SU-DHL-6 (cell line): Measurements from ENCODE around the gene APAF1.

Source experiments
- H2AFZ ChIP-seq: fragments of 200-600 bp; sonication (generic); 2 replicates; pipeline ENCODE4 v1.6.1; 2014; ENCODE audit warnings: low read depth, mild to moderate bottlenecking, moderate library complexity, mixed read lengths, antibody characterized with exemption, low read length; ENCODE audit not compliant: severe bottlenecking
- H3F3A ChIP-seq: fragments of 200-600 bp; shearing (Covaris generic); 2 replicates; pipeline ENCODE4 v1.6.0; 2016; ENCODE audit warnings: antibody characterized with exemption, mild to moderate bottlenecking; ENCODE audit not compliant: insufficient read depth
- H3K27ac ChIP-seq: fragments of 200-600 bp; sonication (generic); 2 replicates; pipeline ENCODE4 v1.5.1; 2016; ENCODE audit warnings: low read depth, mild to moderate bottlenecking, low read length, moderate library complexity, mixed read lengths
- H3K27me3 ChIP-seq: fragments of 200-600 bp; sonication (generic), shearing (Covaris generic); 2 replicates; pipeline ENCODE4 v1.6.0; 2014; ENCODE audit warnings: mild to moderate bottlenecking, low read length
- H3K36me3 ChIP-seq: fragments of 200-600 bp; sonication (generic); 2 replicates; pipeline ENCODE4 v1.6.1; 2014; ENCODE audit warnings: mild to moderate bottlenecking, low read length, mixed read lengths
- H3K4me2 ChIP-seq: fragments of 300-600, 200-600 bp; shearing (Covaris generic), sonication (generic); 2 replicates; pipeline ENCODE4 v1.6.0; 2014; ENCODE audit warnings: low read length, low read depth, mild to moderate bottlenecking; ENCODE audit not compliant: poor library complexity, severe bottlenecking
- H3K4me3 ChIP-seq: fragments of 200-600 bp; sonication (generic); 2 replicates; pipeline ENCODE4 v1.5.1; 2014; ENCODE audit warnings: antibody characterized with exemption, low read length, mild to moderate bottlenecking, mixed read lengths; ENCODE audit not compliant: insufficient read depth, poor library complexity, severe bottlenecking
- H3K79me2 ChIP-seq: fragments of 200-600 bp; sonication (generic); 2 replicates; pipeline ENCODE4 v1.6.1; 2014; ENCODE audit warnings: mild to moderate bottlenecking, low read length, moderate library complexity; ENCODE audit not compliant: insufficient read depth
- H3K9ac ChIP-seq: fragments of 200-600 bp; sonication (generic); 2 replicates; pipeline ENCODE4 v1.7.0; 2014; ENCODE audit warnings: mild to moderate bottlenecking, low read length
- H3K9me2 ChIP-seq: fragments of 200-600 bp; sonication (generic); replicated peaks from 2 replicates; pipeline ENCODE4 v1.6.1; 2014; ENCODE audit warnings: low read length; ENCODE audit not compliant: insufficient read depth
- H3K9me3 ChIP-seq: fragments of 200-600 bp; sonication (generic); 2 replicates; pipeline ENCODE4 v1.6.1; 2014; ENCODE audit warnings: low read length, mixed read lengths; ENCODE audit not compliant: insufficient read depth
- H4K20me1 ChIP-seq: fragments of 200-600 bp; sonication (generic); 2 replicates; pipeline ENCODE4 v1.6.1; 2014; ENCODE audit warnings: low read depth, mild to moderate bottlenecking, antibody characterized with exemption, low read length, moderate library complexity, mixed read lengths
- CTCF ChIP-seq: fragments of 200-600 bp; sonication (generic); IDR thresholded peaks from one replicate; pipeline ENCODE4 v1.5.1; 2017; ENCODE audit warnings: antibody characterized with exemption, mild to moderate bottlenecking, low read length, moderate library complexity; ENCODE audit not compliant: insufficient read depth, poor library complexity, severe bottlenecking
- EZH2phosphoT487 ChIP-seq: fragments of 200-600 bp; sonication (generic), shearing (Covaris generic); conservative IDR thresholded peaks from 2 replicates; pipeline ENCODE4 v1.6.1; 2018; ENCODE audit warnings: mild to moderate bottlenecking, antibody characterized with exemption, low read length, moderate library complexity, mixed read lengths

Gene APAF1

GRCh38 chr12:98741556-98742265 lies 96.6 kb downstream of the APAF1 start:
- no peak overlapping the region for H3K4me3 ChIP-seq
- H3K27ac ChIP-seq = no peak overlapping the region
- no peaks in the 10 kb centered on the region for H3K36me3 ChIP-seq
- H3K79me2 ChIP-seq = no peaks in the 10 kb centered on the region
- no peaks in the 10 kb centered on the region for H3K9me2 ChIP-seq
- H3F3A ChIP-seq = no peaks in the 10 kb centered on the region
- H3K27me3 ChIP-seq = no peaks in the 10 kb centered on the region
- no peaks in the 10 kb centered on the region for H4K20me1 ChIP-seq
- H3K4me2 ChIP-seq = no peak overlapping the region
- no peak for TF ChIP-seq CTCF
- no peak for TF ChIP-seq EZH2phosphoT487
- no peak overlapping the region for H3K9ac ChIP-seq
- no peak overlapping the region for H2AFZ ChIP-seq
- no peaks in the 10 kb centered on the region for H3K9me3 ChIP-seq

GRCh38 chr12:98743362-98743953 lies 98.4 kb downstream of the APAF1 start:
- Histone ChIP-seq H3K4me2 (no peak overlapping the region), H2AFZ (no peak overlapping the region), H3K27ac (no peak overlapping the region), H3K27me3 (no peaks in the 10 kb centered on the region), H3K9ac (no peak overlapping the region), H3K9me3 (no peaks in the 10 kb centered on the region), H3K9me2 (no peaks in the 10 kb centered on the region), H4K20me1 (no peaks in the 10 kb centered on the region), H3K36me3 (no peaks in the 10 kb centered on the region), H3F3A (no peaks in the 10 kb centered on the region), H3K4me3 (no peak overlapping the region), H3K79me2 (no peaks in the 10 kb centered on the region)
- TF ChIP-seq CTCF = peak; percentile 71
- no peak for TF ChIP-seq EZH2phosphoT487

- Histone ChIP-seq H3F3A (no peaks in the 10 kb centered on the region), H3K27ac (no peak overlapping the region), H3K36me3 (no peaks in the 10 kb centered on the region), H3K27me3 (no peaks in the 10 kb centered on the region), H3K9ac (no peak overlapping the region), H4K20me1 (no peaks in the 10 kb centered on the region), H3K4me3 (no peak overlapping the region), H3K9me2 (no peaks in the 10 kb centered on the region), H3K9me3 (no peaks in the 10 kb centered on the region), H3K79me2 (no peaks in the 10 kb centered on the region), H3K4me2 (no peak overlapping the region), H2AFZ (no peak overlapping the region)
- no peak for TF ChIP-seq CTCF
- no peak for TF ChIP-seq EZH2phosphoT487
Observed at GRCh38 chr12:98744680-98745079, 99.6 kb downstream of the APAF1 start.
